NCI-H1930 (cell line): ENCODE measurements around the gene LIPK.
"Not testable (repeated sequence)": the region's sequence is repeated elsewhere in the genome, so short reads cannot be mapped to it uniquely, and the experiment has no call there.

Source experiments
- DNase-seq, 2 experiments: peaks; one replicate each; lab custom pipeline; 2025; lab: John Stamatoyannopoulos, UW

LIPK gene

GRCh38 chr10:88715517-88715916 lies 9.5 kb downstream of the LIPK start:
- DNase-seq, result no peak

GRCh38 chr10:88721392-88721791 lies 15.3 kb downstream of the LIPK start:
- no peak for DNase-seq

GRCh38 chr10:88725798-88726197 lies 19.7 kb downstream of the LIPK start:
- DNase-seq, result no peak

GRCh38 chr10:88728107-88728763 lies 22.2 kb downstream of the LIPK start:
- DNase-seq, result no peak

GRCh38 chr10:88730864-88731263 lies 24.8 kb downstream of the LIPK start:
- DNase-seq, result no peak

- DNase-seq, result no peak
Measured at GRCh38 chr10:88731296-88731695, 25.2 kb downstream of the LIPK start.

DNA sequence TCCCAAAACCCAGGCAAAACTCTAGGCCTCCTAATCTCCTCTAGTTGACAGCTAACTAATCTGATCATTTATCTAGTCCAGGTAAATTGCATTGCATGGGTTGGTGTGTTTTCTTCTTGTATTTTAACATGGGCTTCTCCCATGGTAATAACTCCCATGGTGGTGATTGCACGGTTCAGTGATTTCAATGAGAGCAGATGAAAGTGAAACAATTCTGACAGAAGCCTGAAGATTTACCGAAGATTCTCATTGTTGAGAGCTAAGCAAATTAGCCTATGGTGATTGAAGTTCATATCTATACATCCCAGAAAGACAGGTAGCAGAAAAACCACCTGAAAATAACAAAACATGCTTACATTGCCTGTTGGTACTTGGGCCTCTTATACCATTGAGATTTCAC lies 27.2 kb downstream of the LIPK start:
- no peak for DNase-seq

DNA sequence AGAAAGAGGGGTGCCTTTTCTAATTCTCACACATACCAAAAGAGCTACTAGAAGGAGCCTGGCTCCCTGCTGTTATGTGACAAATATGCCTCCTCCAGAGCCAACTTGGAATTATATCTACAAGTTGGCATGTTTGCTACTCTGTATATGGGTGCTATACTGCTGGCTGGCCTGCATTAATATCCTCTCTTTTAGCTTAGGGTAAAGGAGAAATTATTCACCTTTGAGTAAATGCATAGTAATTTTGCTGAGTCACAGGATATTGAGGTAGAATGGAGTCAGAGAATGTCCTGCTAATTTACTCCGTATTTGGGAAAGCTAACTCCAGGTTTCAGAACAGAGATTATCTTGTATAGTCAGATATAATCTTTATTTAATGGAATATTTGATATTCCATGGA lies 29.6 kb downstream of the LIPK start:
- DNase-seq, result no peak

DNA sequence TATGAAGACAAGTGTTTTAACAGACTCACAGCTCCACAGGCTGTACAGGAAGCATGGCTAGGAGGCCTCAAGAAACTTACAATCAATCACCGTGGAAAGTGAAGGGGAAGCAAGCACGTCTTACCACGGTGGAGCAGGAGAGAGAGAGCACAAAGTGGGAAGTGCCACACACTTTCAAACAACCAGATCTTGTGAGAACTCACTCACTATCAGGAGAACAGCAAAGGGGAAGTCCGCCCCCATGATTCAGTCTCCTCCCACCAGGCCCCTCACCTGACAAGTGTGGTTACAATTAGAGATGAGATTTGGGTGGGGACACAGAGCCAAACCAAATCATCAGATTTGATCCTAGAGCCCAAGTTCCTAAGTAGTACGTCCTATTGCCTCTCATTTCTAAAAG lies 35.9 kb downstream of the LIPK start:
- DNase-seq, result not testable (repeated sequence)

GRCh38 chr10:88742448-88742847 lies 36.4 kb downstream of the LIPK start:
- no peak for DNase-seq

- no peak for DNase-seq
Measured at GRCh38 chr10:88744002-88744401, 38.0 kb downstream of the LIPK start.

DNA sequence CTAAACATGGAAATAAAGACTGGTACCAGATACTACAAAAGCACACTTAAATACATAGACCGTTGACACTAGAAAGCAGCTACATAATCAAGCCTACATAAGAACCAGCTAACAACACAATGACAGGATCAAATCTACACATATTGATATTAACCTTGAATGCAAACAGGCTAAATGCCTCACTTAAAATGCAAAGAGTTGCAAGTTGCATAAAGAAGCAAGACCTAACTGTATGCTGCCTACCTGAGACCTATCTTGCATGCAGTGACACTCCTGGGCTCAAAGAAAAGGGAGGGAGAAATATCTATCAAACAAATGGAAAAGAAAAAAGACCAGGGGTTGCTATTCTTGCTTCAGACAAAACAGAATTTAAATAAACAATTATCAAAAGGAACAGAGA lies 39.6 kb downstream of the LIPK start:
- no peak for DNase-seq

DNA sequence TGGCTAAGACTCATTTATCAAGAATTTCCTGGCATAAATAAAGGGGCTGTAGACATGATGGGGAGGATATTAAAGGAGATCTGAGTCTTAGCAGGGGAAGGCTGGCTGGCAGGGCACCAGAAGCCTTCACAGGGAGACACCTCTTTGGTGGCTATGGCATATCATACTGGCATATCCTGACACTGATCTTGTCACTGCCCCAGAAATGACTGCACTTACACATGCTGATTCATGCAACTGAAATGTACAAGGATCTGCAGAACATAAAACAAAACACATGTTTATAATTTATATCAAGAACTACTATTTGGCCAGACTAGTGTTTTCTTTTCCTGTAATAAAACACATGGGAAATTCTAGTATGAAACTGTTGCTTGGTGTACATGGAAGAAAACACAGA lies 48.2 kb downstream of the LIPK start:
- no peak for DNase-seq

- no peak for DNase-seq
Measured at GRCh38 chr10:88755753-88756152, 49.7 kb downstream of the LIPK start.

DNA sequence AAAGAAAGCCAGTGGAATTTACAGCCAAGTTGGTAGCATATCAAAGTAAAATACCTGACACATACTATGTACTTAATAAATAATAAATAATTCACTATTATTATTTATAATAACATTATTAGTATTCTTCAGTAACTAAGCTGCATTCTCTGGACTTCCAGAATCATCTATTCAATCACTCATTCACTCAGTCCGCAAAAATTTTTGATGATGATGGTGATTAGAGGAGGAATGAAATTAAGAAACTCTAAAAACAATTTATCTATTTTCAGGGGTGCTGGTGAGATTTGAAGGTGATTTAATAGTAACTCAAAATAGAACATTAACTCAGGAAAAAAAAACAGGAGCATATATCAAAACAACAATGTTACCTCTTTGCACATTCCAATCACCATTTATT lies 50.6 kb downstream of the LIPK start:
- no peak for DNase-seq

DNA sequence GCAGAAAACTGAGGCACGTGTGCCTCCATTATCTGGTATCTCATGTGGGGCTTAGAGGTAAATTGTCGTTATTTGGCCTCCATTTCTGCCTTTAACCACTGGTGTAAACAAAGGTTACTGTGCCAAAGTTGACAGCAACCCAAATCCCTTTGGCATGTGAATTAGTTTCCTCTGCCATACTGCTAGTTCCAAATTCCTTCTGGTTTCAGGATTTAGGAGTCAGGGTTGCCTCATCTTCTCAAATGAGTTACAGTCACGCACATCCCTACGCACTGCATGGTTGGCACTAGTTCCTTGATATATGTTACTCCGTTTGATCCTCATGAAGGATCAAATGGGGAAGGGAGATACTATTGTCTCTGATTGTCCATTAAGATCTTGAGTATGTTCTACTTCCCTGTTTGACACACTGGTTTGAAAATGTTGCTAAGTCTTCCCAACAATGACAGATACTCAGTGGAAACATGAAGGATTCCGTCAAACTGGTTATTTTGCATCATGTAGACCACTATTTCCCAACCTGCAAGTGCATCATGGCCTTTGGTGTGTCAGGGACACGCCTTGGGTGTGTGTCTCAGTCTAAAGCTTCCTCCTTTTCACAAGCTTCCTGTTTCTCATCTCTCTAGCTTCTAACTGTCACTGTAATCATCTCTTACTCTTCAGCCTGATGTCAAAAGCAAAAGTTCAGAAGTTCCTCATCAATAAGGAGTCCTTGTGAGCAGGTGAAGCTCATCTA lies 53.5 kb downstream of the LIPK start, which contains the start of gene LIPN:
TSS of gene LIPN (plus strand) at position 655 of the 736 bp plus-strand sequence. CDS start 1,386 bp downstream, outside the sequence.
- DNase-seq, result no peak

DNA sequence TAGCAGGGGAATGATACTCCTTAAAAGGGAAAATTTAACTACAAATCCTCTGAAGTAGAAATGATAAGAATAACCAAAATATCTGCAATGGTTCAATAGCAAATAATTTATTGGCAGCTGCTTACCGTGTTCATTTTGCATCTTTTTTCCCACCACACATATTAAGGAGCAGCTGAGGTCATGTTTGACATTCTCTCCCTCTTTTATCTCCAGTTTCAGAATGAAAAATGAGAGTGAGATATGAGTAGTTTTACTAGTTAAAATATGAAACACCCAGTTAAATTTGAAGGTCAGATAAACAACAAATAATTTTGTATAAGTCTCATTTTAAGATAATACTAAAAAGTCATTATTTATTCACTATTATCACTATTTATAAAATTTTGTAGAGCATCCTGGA lies 56.9 kb downstream of the LIPK start:
- DNase-seq, result no peak

- no peak for DNase-seq
Measured at GRCh38 chr10:88763441-88763840, 57.4 kb downstream of the LIPK start.

- no peak for DNase-seq
Measured at GRCh38 chr10:88764110-88764509, 58.1 kb downstream of the LIPK start.

- DNase-seq, result no peak
Measured at GRCh38 chr10:88765816-88766215, 59.8 kb downstream of the LIPK start.

DNA sequence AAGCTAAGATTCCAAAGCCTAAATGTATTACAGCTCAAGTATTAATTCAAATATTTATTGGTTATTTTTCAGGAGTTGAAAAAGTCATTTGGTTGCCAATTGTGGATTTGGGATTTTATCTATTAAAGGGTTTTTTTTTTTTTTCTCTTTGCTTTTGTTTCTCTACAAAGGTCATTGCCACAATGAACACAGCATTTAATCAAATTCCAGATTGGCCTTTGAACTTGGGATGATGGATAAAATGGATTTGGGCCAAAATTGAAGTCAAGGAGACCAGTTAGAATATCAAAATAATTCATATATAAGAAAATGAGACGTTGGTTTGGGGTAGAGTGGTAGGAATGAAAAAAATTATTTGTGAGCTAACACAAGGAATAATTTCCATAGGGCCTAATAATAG lies 63.3 kb downstream of the LIPK start:
- no peak for DNase-seq

GRCh38 chr10:88781206-88781605 lies 75.2 kb downstream of the LIPK start:
- no peak for DNase-seq

GRCh38 chr10:88782222-88782621 lies 76.2 kb downstream of the LIPK start:
- no peak for DNase-seq

GRCh38 chr10:88783724-88784123 lies 77.7 kb downstream of the LIPK start:
- no peak for DNase-seq
